A673 (cell line): ENCODE results near the gene ZFAND2A.

Experiments used
- CTCF ChIP-seq: fragments of 300-800, 200-600 bp; sonication (generic); conservative IDR thresholded peaks from 2 replicates; pipeline ENCODE4 v1.5.1; 2017; ENCODE audit warnings: low read depth, mild to moderate bottlenecking, antibody characterized with exemption, low read length, moderate library complexity, mixed read lengths
- EZH2 ChIP-seq: fragments of 200-600 bp; sonication (generic); IDR thresholded peaks from 2 replicates; pipeline ENCODE4 v1.6.1; 2017; ENCODE audit warnings: borderline replicate concordance, low read depth, mild to moderate bottlenecking, mixed read lengths, antibody characterized with exemption, low read length; ENCODE audit not compliant: poor library complexity, severe bottlenecking

GRCh38 chr7:1136841-1137516 lies 23.0 kb downstream of the ZFAND2A start:
- TF ChIP-seq CTCF (no peak), EZH2 (no peak)
